GM19238 (cell line): ENCODE data around the gene MFAP2.

Experiments
- DNase-seq: peaks from one replicate; pipeline ENCODE4 v3.0.0; 2011; ENCODE audit warnings: low spot score; ENCODE audit not compliant: insufficient read length

The MFAP2 gene

DNA sequence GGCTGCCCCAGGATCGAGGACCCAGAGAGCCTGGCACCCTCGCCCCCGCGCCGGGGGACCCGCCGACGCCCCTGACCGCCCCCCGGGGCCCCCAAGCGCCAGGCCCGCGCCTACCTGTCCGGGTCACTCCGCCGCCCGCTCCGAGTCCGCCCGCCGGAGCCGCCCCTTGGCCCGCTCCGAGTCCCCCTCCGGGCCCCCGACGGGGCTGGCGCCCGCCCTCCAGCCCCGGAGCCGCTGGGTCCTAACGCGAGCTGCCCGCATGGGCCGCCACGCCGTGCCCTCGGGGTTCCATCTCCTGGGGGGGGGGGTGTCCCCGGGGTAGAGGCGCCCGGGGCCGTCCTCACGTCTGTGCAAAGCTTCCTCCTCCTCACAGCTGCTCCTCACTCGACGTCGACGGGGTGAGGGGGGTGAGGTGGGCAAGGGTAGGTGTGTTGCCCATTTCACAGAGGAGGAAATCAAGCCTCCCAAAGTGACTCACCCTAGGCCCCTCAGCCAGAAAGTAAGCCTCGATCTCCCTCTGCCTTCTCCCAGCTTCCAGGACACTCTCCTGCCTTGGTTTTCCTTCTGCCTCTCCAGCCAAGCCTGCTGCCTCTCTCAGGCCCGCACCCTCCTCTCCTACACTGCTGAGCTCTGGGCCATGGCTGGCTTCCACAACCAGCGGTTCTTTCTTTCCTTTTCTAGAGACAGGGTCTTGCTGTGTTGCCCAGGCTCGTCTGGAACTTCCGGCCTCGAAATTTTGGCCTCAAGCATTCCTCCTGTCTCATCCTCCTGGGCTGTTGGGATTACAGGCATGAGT is at the start of gene MFAP2:
TSS of gene MFAP2 (minus strand) at position 148 of the 796 bp plus-strand sequence. CDS start 2,347 bp downstream, outside the sequence.
- no peak for DNase-seq

- DNase-seq, result no peak
Measured at GRCh38 chr1:17030206-17030605, 49.8 kb upstream of the MFAP2 start.

DNA sequence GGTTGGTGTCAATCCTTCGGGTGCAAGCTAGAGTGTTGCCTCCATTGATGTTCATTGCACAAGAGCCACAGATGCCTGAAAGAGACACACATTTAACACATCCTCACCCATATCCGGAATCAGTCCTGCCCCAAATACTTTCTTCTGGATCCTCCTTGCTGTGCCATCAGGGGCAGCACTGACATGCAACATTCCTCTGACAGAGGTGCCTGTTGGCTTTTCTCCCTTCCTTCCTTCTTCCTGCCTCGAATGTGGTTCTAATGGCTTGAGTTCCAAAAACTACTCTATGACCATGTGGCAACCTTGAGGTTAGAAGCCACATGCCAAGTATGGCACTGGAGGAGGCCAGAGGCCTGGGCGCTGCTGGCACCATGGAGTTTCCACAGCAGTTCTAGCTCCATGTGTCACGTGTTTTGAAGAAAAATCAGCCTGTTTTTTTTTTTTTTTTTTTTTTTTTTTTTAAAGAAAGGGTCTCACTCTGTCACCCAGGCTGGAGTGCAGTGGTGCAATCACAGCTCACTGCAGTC is 48.3 kb upstream of the MFAP2 start:
- no peak for DNase-seq

DNA sequence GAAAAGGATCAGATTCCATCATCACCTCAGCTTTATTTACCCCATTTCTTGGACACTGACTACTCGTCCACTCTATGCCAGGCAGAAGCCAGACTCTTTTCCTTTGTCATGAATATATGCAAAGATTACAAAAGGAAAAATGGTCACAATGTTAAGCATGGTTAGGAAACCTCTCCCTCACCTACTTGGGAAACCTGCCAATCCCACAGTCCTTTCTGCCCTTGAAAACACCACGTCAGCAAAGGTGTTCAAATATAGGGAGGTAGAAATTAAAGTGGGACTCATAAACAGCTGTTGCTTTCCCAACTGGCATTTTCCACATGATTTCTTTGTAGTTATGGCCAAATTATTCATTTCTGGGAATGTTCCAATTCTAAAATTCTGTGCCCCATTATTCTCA is 47.5 kb upstream of the MFAP2 start:
- DNase-seq, result no peak

GRCh38 chr1:17027403-17027802 is 47.0 kb upstream of the MFAP2 start:
- no peak for DNase-seq

GRCh38 chr1:17024721-17025120 is 44.3 kb upstream of the MFAP2 start:
- DNase-seq, result no peak

DNA sequence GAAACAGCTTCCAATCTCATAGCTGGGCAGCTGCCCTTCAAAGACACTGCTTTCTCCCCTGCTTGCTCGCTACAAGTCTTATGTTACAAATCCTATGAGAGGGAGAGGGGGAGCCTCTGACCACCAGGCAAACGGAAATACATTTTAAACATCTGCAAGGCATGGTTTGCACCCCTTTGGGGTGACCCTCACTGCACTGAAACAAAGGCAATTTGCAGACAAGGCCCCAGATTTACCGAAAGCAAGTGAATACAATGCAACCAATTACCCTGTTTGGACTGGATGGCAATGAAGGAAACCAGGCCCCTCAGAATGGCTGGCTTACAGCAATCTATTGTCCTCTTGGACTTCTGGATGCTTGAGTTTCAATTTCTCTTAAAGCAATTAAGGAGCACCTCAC is 43.2 kb upstream of the MFAP2 start:
- DNase-seq, result no peak

DNA sequence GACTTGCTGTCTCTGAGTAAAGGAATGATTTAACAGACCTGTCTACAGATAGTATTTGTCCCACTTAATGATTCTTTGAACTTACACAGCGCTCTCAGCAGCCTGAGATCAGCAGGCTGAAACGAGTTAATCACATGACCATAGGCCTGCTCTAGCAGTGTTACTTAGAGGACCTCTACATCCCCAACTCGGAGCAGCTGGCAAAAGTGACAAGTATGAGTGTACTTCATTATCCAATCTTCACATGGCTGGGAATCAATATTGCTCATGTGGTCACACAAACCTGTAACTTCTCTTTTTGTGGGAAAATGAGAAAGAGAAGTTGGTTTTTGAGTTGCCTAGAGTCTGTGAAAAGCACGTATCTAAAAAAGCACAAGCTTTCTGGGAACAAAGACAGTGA is 42.7 kb upstream of the MFAP2 start:
- no peak for DNase-seq

DNA sequence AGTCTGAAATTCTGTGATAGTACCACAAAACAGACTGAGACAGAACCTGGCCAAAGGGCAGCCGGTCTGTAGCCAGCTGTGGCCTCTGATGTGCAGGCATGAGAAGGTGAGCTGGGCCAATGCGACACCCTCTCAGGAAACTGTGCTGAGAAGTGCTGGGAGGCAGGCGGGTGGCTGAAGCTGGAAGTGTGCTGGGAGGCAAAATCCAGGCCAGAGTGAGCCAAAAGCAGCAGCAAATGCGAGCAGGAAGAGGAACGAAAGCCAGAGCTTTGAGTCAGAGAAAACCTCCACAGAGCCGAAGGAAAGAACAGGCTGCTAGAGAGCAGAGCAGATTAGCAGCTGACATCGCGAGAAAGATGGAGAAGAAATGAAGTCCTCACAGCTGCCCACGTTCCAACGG is 41.5 kb upstream of the MFAP2 start:
- DNase-seq, result no peak

- no peak for DNase-seq
Measured at GRCh38 chr1:17020502-17020901, 40.1 kb upstream of the MFAP2 start.

DNA sequence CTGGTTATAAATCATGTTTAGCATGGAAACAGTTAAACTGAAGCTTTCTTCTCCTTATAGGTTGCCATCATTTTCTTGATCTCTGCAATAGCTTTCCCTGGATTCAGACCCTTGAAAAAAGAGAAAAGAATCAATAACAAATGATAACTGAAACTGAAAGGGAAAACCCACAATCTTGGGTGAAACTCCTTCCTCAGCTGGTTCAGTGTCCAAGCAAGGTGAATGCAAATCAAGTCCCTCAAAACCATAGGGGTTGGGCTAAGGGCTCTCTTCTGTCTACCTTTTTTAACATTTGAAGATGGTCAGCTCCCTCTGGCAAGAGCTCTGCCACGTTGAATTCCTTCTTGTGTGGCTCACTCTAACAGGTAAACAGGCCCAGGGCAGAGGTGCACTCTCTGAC is 38.4 kb upstream of the MFAP2 start:
- no peak for DNase-seq

- no peak for DNase-seq
Measured at GRCh38 chr1:17017435-17017834, 37.0 kb upstream of the MFAP2 start.

- no peak for DNase-seq
Measured at GRCh38 chr1:17016317-17016661, 35.9 kb upstream of the MFAP2 start.

- DNase-seq, result no peak
Measured at GRCh38 chr1:17014671-17015567, 34.5 kb upstream of the MFAP2 start.

DNA sequence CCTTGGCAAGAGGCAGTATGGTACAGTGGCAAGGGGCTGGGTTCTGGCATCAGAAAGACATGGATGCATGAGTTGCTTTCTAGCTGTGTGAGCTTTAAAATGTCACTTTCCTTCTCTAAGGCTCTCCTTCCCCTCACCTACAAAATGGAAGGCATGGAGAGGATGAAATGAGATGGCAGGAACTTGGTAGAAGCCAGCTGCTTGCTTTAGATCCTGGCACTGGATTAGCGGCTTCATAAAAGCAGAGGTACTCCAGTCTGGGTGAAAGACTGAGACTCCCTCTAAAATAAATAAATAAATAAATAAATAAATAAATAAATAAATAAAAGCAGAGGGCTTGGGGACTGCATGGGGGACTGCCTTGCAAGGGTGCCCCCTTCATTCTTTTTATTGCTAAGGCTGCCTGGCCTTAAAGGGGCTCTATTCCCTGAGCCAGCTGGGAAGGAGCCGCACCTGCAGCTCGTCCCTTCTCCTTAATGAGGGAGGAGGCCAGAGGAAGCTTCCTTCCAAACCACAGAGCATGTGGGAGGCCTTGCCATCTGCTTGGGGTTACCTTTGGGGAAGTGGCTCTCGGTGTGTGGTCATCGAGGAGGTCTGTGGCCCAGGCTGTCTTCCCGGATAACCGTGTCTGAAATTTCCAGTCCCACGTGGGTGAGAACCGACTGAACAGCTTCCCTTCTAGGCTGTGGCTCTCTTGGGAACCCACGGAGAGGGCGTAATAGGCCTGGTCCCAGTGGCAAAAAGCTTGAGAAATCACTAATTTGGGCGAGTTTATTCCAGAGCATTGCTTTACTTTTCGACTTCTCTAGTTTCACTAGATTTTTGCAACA is 33.3 kb upstream of the MFAP2 start:
- no peak for DNase-seq

DNA sequence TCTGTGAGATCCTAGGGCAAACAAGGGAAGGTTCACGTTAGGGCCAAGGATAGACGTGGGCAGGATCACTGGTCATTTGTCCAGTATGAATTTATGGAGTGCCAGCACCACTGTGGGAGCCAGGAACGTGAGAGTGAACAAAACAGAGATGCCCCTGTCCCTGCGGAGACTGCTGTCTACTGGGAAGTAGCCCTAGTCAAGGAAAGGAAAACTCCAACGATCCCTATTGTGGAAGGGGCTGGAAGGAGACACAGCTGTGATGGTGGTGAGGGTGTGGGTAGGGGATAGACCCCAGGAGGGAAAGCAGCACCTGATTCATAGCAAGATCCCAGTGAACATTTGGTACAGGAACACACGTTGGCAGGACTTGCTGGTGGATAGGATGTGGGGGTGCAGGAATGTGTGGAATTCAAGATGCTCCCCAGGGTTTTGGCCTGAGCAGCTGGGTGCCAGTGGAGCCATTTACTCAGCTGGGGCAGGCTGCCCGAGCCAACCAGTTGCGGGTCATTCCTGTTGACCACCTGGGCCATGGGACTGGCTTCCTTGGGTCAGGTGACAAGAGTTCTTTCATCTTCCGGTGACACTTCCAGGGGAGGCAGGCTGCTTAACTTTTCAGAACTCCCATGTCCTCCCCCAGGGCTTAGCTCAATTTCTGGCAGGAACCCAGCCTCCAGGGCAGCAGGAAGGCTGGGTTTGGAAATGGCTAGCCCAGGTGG is 32.5 kb upstream of the MFAP2 start:
- no peak for DNase-seq

DNA sequence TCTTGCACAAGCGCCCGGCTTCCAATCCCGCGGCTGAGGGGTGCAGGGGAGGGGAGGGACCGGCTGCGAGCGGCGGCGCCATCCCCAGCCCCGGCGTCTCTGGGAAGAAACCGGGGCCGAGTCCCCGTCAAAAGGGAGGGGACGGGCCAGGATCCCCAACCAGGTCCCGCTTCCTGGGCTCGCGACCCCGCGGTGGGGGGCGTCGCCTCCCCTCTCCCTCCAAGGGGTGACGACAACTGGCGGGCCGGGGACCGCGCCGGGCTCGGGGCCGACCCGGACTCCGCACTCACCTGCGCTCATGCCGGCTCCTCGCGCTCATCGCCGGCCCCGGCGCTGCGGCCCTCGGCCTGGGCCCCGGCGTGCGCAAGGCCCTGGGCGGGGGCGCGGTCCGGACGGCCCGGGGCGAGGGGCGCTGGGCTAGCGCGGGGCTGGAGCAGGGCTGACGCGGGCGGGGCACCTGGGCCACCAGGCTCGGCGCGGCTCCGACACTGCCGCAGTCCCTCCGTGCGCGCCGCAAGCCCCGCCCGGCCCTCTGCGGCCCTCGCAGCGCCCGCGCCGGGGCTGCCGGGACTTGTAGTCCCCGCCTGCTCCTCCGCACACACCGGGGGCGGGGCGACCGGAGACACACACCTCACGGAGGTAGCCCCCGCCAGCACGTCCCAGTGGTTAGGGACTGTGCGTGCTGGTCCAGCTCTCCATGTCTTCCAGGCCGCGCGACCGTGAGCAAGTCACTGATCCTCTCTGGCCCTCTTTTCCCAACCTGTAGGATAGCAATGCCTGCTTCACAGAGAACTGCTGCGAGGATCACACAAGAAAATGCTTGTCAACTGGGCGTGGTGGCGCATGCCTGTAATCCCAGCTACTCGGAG is 31.3 kb upstream of the MFAP2 start, which contains the start of gene ATP13A2:
TSS of gene ATP13A2 (minus strand) at position 490 of the 869 bp plus-strand sequence. CDS start at position 300, 190 bp downstream.
- peak; percentile 93 for DNase-seq

- DNase-seq, result peak; percentile 42
Measured at GRCh38 chr1:17011092-17011438, 30.6 kb upstream of the MFAP2 start.

DNA sequence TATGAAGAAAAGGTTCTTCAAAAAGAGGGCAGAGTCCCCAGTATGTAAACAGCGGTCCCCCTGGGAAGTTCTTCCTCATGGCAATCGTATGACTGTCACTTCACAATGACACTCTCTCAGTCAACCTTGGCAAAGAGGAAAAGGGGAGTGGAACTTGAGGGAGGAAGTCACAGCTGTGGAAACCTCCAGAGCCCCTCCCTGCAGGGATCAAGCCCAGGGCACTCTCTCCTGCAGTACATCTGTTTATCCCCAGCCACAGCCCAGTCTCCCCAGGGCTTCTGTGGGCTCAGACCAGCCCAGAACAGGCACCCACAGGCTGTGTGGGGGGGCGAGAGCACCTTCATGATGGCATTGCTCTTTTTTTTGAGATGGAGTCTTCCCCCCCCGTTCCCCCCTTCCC is 29.3 kb upstream of the MFAP2 start:
- no peak for DNase-seq
